Neuron (in vitro differentiated cells): ENCODE results near the gene MYO7B.
"Not testable (repeated sequence)": the region's sequence is repeated elsewhere in the genome, so short reads cannot be mapped to it uniquely, and the experiment has no call there.

Experiments used
- H2AFZ ChIP-seq: one replicate; pipeline ENCODE4 v1.6.1; 2013; ENCODE audit warnings: low read depth, mild to moderate bottlenecking, inconsistent platforms, low read length, moderate library complexity
- H3K27me3 ChIP-seq: one replicate; pipeline ENCODE4 v1.6.1; 2013; ENCODE audit warnings: low read length; ENCODE audit not compliant: insufficient read depth
- H3K36me3 ChIP-seq: one replicate; pipeline ENCODE4 v1.6.1; 2013; ENCODE audit warnings: low read length; ENCODE audit not compliant: insufficient read depth
- H3K4me1 ChIP-seq: one replicate; pipeline ENCODE4 v1.6.1; 2013; ENCODE audit warnings: low read length; ENCODE audit not compliant: insufficient read depth
- H3K4me3 ChIP-seq: 2 replicates; pipeline ENCODE4 v1.5.1; 2013; ENCODE audit warnings: mild to moderate bottlenecking, low read length, moderate library complexity
- H3K9me3 ChIP-seq: one replicate; pipeline ENCODE4 v1.6.1; 2013; ENCODE audit warnings: low read length

Gene MYO7B

GRCh38 chr2:127565261-127566138 is 30.0 kb downstream of the MYO7B start:
- no peaks in the 10 kb centered on the region for H3K9me3 ChIP-seq
- no peaks in the 10 kb centered on the region for H3K4me1 ChIP-seq
- no peak overlapping the region for H3K4me3 ChIP-seq
- H3K27me3 ChIP-seq: peaks cover 18% of the 10 kb centered on the region
- no peak overlapping the region for H2AFZ ChIP-seq
- H3K36me3 ChIP-seq: no peaks in the 10 kb centered on the region

- Histone ChIP-seq H3K27me3 (peaks cover 22% of the 10 kb centered on the region), H3K36me3 (no peaks in the 10 kb centered on the region), H3K4me3 (no peak overlapping the region), H3K4me1 (no peaks in the 10 kb centered on the region), H2AFZ (no peak overlapping the region), H3K9me3 (no peaks in the 10 kb centered on the region)
Observed at GRCh38 chr2:127566139-127566417, 30.6 kb downstream of the MYO7B start.

- Histone ChIP-seq H3K36me3 (no peaks in the 10 kb centered on the region), H3K9me3 (no peaks in the 10 kb centered on the region), H2AFZ (no peak overlapping the region), H3K27me3 (peaks cover 23% of the 10 kb centered on the region), H3K4me3 (no peak overlapping the region), H3K4me1 (no peaks in the 10 kb centered on the region)
Observed at GRCh38 chr2:127566576-127566975, 31.1 kb downstream of the MYO7B start.

GRCh38 chr2:127567351-127567854 is 31.9 kb downstream of the MYO7B start:
- peaks cover 23% of the 10 kb centered on the region for H3K27me3 ChIP-seq
- H3K4me3 ChIP-seq: no peak overlapping the region
- H3K4me1 ChIP-seq: no peaks in the 10 kb centered on the region
- H3K36me3 ChIP-seq: no peaks in the 10 kb centered on the region
- no peak overlapping the region for H2AFZ ChIP-seq
- H3K9me3 ChIP-seq: no peaks in the 10 kb centered on the region

- H3K9me3 ChIP-seq: no peaks in the 10 kb centered on the region
- no peak overlapping the region for H3K4me3 ChIP-seq
- H3K36me3 ChIP-seq: no peaks in the 10 kb centered on the region
- H3K4me1 ChIP-seq: no peaks in the 10 kb centered on the region
- H3K27me3 ChIP-seq: peaks cover 23% of the 10 kb centered on the region
- no peak overlapping the region for H2AFZ ChIP-seq
Observed at GRCh38 chr2:127568128-127568527, 32.6 kb downstream of the MYO7B start.

- H2AFZ ChIP-seq: no peak overlapping the region
- no peaks in the 10 kb centered on the region for H3K36me3 ChIP-seq
- H3K9me3 ChIP-seq: no peaks in the 10 kb centered on the region
- peaks cover 23% of the 10 kb centered on the region for H3K27me3 ChIP-seq
- H3K4me3 ChIP-seq: no peak overlapping the region
- H3K4me1 ChIP-seq: no peaks in the 10 kb centered on the region
Observed at GRCh38 chr2:127569666-127570065, 34.2 kb downstream of the MYO7B start.

GRCh38 chr2:127570282-127571250 is 35.1 kb downstream of the MYO7B start:
- no peak overlapping the region for H3K4me3 ChIP-seq
- no peaks in the 10 kb centered on the region for H3K36me3 ChIP-seq
- no peaks in the 10 kb centered on the region for H3K4me1 ChIP-seq
- peaks cover 23% of the 10 kb centered on the region for H3K27me3 ChIP-seq
- H2AFZ ChIP-seq: no peak overlapping the region
- H3K9me3 ChIP-seq: no peaks in the 10 kb centered on the region

GRCh38 chr2:127572352-127572751 is 36.9 kb downstream of the MYO7B start:
- not testable (repeated sequence) for H3K36me3 ChIP-seq, H3K9me3 ChIP-seq, H2AFZ ChIP-seq, H3K4me3 ChIP-seq, H3K4me1 ChIP-seq
- peaks cover 32% of the 10 kb centered on the region for H3K27me3 ChIP-seq

GRCh38 chr2:127572841-127573240 is 37.4 kb downstream of the MYO7B start:
- Histone ChIP-seq H3K36me3 (no peaks in the 10 kb centered on the region), H3K4me3 (no peak overlapping the region), H3K27me3 (peaks cover 32% of the 10 kb centered on the region), H3K9me3 (no peaks in the 10 kb centered on the region), H3K4me1 (no peaks in the 10 kb centered on the region), H2AFZ (no peak overlapping the region)

- Histone ChIP-seq H3K27me3 (peaks cover 27% of the 10 kb centered on the region), H3K4me3 (no peak overlapping the region), H3K36me3 (no peaks in the 10 kb centered on the region), H2AFZ (no peak overlapping the region), H3K9me3 (no peaks in the 10 kb centered on the region), H3K4me1 (no peaks in the 10 kb centered on the region)
Observed at GRCh38 chr2:127573298-127573697, 37.8 kb downstream of the MYO7B start.

GRCh38 chr2:127573771-127574170 is 38.3 kb downstream of the MYO7B start:
- Histone ChIP-seq H3K4me1 (no peaks in the 10 kb centered on the region), H3K9me3 (no peaks in the 10 kb centered on the region), H3K36me3 (no peaks in the 10 kb centered on the region), H2AFZ (no peak overlapping the region), H3K27me3 (peaks cover 27% of the 10 kb centered on the region), H3K4me3 (no peak overlapping the region)

GRCh38 chr2:127574656-127575055 is 39.2 kb downstream of the MYO7B start:
- Histone ChIP-seq H2AFZ (no peak overlapping the region), H3K9me3 (no peaks in the 10 kb centered on the region), H3K27me3 (peaks cover 26% of the 10 kb centered on the region), H3K4me1 (no peaks in the 10 kb centered on the region), H3K36me3 (no peaks in the 10 kb centered on the region), H3K4me3 (no peak overlapping the region)

- Histone ChIP-seq H3K27me3 (peaks cover 20% of the 10 kb centered on the region), H3K9me3 (no peaks in the 10 kb centered on the region), H3K4me3 (no peak overlapping the region), H2AFZ (no peak overlapping the region), H3K4me1 (no peaks in the 10 kb centered on the region), H3K36me3 (no peaks in the 10 kb centered on the region)
Observed at GRCh38 chr2:127575185-127575765, 39.8 kb downstream of the MYO7B start.
